GM21619 (cell line): Measurements from ENCODE around the gene PCBP3.
"Not testable (repeated sequence)": the region's sequence is repeated elsewhere in the genome, so short reads cannot be mapped to it uniquely, and the experiment has no call there.

Source experiments
- ATAC-seq: cut with Tn5 transposase; IDR thresholded peaks from one replicate; pipeline ENCODE4 v1.9.1; 2021; ENCODE audit not compliant: unreplicated experiment

The PCBP3 gene

DNA sequence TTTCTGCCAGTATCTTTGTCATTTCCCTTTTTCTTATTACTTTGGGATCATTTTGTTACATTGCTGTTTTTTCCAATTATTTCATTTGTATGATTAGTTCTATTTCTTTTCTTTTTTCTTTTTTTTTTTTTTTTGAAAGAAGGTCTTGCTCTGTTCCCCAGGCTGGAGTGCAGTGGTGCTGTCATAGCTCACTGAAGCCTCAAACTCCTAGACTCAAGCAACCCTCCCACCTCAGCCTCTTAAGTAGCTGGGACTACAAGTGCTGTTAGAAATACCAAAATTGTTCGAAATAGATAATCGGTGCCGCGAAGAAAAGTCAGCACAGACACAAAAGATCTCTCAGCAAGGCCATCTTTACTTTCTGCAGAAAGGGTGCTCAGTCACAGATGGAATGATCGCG lies 311.4 kb downstream of the PCBP3 start:
- ATAC-seq, result no peak

DNA sequence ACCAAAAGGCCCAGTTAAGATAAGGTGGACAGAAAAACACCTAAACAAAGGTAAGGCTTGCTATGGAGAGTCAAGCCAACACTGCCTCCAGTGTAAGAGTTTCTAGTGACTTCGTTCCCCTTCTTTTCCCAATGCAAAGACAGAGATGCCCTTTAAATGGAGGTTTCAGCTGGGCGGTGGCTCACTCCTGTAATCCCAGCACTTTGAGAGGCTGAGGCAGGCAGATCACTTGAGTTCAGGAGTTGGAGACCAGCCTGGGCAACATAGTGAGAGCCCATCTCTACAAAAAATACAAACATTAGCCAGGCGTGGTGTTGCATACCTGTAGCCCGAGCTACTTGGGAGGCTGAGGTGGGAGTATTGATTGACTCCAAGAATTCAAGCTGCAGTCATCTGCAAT lies 314.0 kb downstream of the PCBP3 start:
- ATAC-seq, result no peak

DNA sequence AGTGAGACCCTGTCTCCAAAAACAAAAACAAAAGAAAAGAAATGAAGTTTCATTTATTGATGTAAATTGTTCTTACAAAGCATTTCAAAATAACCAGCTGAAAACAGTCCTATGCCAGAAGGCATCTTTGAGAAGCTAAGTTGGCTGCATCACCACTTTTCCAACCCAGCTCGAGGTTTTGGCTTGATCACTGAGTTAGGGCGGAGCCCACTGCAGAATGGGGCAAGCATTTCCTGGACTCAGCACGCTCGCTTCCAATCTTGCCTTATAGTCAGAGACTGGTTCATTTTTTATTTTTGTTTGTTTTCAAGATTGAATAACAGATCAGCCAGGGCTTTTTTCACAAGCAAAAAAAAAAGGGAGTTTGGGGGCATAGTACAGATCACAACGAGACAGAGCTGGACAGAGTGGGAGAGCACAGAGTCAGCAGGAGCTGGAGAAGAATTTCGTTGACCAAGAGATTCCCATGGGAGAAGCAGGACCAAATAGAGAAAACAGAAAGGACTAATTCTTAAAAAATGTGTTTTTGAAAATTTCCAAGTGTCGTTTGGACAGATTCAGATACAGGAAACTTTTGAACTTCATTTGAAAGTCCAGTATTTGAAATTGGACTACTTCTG lies 314.6 kb downstream of the PCBP3 start:
- ATAC-seq, result no peak

GRCh38 chr21:45959182-45959581 lies 315.7 kb downstream of the PCBP3 start:
- no peak for ATAC-seq

DNA sequence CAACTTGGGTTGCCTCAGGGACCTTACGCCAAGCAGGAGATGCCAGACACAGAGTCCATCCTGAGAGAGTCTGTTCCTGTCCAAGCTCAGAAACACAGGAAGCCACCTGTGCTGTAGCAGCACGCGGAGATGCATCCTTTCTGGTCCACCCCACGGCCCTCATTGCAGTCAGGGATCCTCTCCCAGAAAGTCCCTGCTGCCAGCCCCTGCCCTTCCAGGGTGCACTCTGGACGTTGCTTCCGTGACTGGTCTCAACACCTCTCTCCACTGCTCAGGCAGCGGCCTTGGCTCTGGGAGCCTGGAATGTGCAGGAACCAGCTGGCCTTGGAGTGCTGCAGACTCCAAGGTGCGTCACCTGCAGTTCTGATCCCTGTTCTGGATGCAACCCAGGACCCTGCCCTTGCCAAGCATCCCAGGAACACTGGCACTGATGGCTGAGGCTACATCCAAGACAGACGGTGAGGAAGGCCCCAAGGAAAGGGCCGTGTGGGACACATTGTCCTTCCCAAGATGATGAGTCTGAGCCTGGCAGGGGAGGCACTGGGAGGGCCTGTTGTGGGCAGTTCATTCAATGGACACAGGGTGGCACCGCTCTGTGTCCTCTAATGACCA lies 316.4 kb downstream of the PCBP3 start:
- ATAC-seq, result no peak

DNA sequence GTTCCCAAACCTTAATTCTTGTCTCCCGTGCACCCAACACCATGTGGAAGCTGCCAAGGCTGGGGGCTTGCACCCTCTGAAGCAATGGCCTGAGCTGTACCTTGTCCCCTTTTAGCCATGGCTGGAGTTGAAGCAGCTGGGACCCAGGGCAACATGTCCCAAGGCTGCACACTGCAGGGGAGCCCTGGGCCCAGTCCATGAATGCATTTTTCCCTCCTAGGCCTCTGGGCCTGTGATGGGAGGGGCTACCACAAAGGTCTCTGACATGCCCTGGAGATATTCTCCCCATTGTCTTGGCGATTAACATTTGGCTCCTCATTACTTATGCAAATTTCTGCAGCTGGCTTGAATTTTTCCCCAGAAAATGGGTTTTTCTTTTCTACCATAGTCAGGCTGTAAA lies 317.9 kb downstream of the PCBP3 start:
- not testable (repeated sequence) for ATAC-seq

- ATAC-seq, result no peak
Measured at GRCh38 chr21:45962531-45963231, 319.2 kb downstream of the PCBP3 start.

GRCh38 chr21:45963232-45963570 lies 319.7 kb downstream of the PCBP3 start:
- ATAC-seq, result no peak

- ATAC-seq, result no peak
Measured at GRCh38 chr21:45964649-45965048, 321.1 kb downstream of the PCBP3 start.

- ATAC-seq, result no peak
Measured at GRCh38 chr21:45965084-45965809, 321.7 kb downstream of the PCBP3 start.

- ATAC-seq, result no peak
Measured at GRCh38 chr21:45966791-45967394, 323.4 kb downstream of the PCBP3 start.

DNA sequence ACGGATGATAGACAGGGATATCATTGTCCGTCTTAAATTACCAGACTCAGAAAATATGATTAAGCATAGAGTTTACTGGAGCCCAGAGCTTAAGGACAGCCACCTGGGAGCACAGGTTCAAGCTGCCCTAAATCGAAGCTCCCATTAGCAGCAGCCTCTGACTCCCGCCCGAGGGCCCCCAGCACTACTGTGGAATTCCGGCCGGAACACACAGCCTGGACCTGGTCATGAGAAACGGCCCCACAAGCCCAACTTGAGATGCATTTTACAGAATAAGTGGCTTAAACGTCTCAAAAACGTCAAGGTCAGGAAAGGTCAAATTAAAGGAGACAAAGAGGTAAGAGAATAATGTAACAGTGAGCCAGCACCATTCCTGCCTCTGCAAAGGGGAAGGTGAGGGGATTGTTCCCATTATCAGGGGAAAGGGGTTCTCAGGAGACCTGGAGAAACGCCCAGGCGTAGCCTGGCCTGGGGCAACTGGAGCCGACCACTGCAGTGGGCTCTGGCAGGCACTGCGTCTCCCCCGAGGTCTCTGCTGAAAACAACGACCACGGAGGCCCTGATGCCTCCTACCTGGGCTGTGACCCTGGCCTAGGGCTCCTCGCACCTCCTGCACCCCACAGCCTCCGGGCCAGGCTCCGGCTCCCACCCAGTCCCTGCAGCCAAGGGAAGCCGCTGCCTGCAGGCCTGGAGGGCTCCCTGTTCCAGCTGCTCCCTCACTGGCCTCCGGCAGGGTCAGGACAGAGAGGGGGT lies 326.6 kb downstream of the PCBP3 start:
- no peak for ATAC-seq

GRCh38 chr21:45970674-45971615 lies 327.4 kb downstream of the PCBP3 start:
- no peak for ATAC-seq

- ATAC-seq, result no peak
Measured at GRCh38 chr21:45971616-45972352, 328.3 kb downstream of the PCBP3 start.

DNA sequence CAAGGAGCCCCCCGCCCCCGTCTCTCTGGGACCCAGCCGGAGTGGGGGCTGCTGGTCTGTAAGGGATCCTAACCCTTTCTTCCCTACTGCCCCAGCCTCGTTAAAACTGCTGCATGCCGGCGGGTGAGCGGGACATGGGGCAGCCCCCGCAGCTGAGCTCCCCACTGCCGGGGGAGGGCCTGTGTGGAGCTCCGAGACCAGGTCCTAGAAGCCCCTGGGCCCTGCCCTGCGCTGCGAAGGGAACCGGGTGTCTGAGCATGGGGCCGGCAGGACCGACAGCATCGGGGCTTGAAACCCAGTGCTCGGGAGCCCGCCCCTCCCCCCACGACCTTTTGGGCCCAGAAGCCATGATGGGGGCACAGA lies 328.8 kb downstream of the PCBP3 start:
- ATAC-seq, result no peak

- no peak for ATAC-seq
Measured at GRCh38 chr21:45972716-45973474, 329.4 kb downstream of the PCBP3 start.

DNA sequence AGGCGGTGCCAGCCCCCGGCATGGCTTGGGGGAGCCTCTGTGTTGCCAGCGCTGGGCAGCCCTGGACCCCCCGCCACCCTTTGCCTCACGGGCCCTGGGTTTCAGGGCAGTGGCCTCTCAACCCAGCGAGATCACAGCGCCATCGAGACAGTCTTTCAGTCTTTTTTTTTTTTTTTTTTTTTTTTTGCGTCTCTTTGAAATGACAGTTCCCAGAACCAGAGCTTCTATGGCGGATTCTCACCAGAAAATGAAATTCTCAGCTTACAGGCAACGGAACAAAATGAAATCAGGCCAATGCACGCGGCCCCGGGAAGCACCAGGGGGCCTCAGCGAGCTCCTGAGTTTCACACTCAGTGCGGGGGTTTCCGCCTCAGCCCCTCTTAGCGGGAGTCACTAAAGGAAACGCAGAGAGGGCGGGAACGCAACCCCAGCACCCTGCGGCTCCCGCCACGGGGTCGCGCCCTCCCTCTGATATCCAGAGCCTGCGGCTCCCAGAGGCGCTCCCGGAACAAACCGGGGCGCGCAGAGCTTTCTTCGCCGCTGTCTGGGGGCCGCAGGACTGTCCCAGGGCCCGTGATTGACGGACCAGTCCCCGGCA lies 330.0 kb downstream of the PCBP3 start:
- ATAC-seq, result no peak
